HG03135 (cell line): ENCODE results near the gene AFAP1.

Source experiments
- ATAC-seq: cut with Tn5 transposase; IDR thresholded peaks from one replicate; pipeline ENCODE4 v1.9.1; 2021; ENCODE audit warnings: mild to moderate bottlenecking, moderate library complexity; ENCODE audit not compliant: unreplicated experiment

The AFAP1 gene

GRCh38 chr4:7759635-7760034, 180.0 kb downstream of the AFAP1 start:
- no peak for ATAC-seq

GRCh38 chr4:7759216-7759615, 180.4 kb downstream of the AFAP1 start:
- ATAC-seq = no peak

- ATAC-seq = no peak
Measured at GRCh38 chr4:7758476-7758875, 181.2 kb downstream of the AFAP1 start.

GRCh38 chr4:7757501-7758471, 181.9 kb downstream of the AFAP1 start:
- ATAC-seq = no peak

GRCh38 chr4:7756561-7757355, 182.9 kb downstream of the AFAP1 start:
- ATAC-seq = no peak

GRCh38 chr4:7756071-7756470, 183.6 kb downstream of the AFAP1 start:
- ATAC-seq = no peak

- ATAC-seq = no peak
Measured at GRCh38 chr4:7755561-7755960, 184.1 kb downstream of the AFAP1 start.

- no peak for ATAC-seq
Measured at GRCh38 chr4:7754565-7755262, 184.9 kb downstream of the AFAP1 start.

GRCh38 chr4:7753931-7754465, 185.7 kb downstream of the AFAP1 start:
- no peak for ATAC-seq

GRCh38 chr4:7753271-7753670, 186.4 kb downstream of the AFAP1 start:
- ATAC-seq = no peak

GRCh38 chr4:7752649-7753048, 187.0 kb downstream of the AFAP1 start:
- no peak for ATAC-seq

GRCh38 chr4:7750972-7751371, 188.7 kb downstream of the AFAP1 start:
- no peak for ATAC-seq

GRCh38 chr4:7750523-7750922, 189.1 kb downstream of the AFAP1 start:
- no peak for ATAC-seq

- ATAC-seq = no peak
Measured at GRCh38 chr4:7747566-7747965, 192.1 kb downstream of the AFAP1 start.

GRCh38 chr4:7747062-7747385, 192.6 kb downstream of the AFAP1 start:
- no peak for ATAC-seq

- no peak for ATAC-seq
Measured at GRCh38 chr4:7746351-7747061, 193.2 kb downstream of the AFAP1 start.

GRCh38 chr4:7745301-7745885, 194.3 kb downstream of the AFAP1 start:
- no peak for ATAC-seq

- no peak for ATAC-seq
Measured at GRCh38 chr4:7744142-7744804, 195.4 kb downstream of the AFAP1 start.

- no peak for ATAC-seq
Measured at GRCh38 chr4:7742807-7743280, 196.8 kb downstream of the AFAP1 start.
